ENCODE measurements around the gene TCTN1.
"Not testable (repeated sequence)": the region's sequence is repeated elsewhere in the genome, so short reads cannot be mapped to it uniquely, and the experiment has no call there.

The TCTN1 gene

GRCh38 chr12:110613771-110614684 lies at the start of gene TCTN1:
TSS of gene TCTN1 (plus strand) at chr12:110614129. CDS start at chr12:110614183, 54 bp downstream.
- DNase-seq (ENCODE audit: low read depth in 2 of 2), result peak; percentile 95 to 98

GRCh38 chr12:110564471-110564991 lies 49.4 kb upstream of the TCTN1 start:
- DNase-seq (ENCODE audit: low read depth in 2 of 2), result no peak

DNA sequence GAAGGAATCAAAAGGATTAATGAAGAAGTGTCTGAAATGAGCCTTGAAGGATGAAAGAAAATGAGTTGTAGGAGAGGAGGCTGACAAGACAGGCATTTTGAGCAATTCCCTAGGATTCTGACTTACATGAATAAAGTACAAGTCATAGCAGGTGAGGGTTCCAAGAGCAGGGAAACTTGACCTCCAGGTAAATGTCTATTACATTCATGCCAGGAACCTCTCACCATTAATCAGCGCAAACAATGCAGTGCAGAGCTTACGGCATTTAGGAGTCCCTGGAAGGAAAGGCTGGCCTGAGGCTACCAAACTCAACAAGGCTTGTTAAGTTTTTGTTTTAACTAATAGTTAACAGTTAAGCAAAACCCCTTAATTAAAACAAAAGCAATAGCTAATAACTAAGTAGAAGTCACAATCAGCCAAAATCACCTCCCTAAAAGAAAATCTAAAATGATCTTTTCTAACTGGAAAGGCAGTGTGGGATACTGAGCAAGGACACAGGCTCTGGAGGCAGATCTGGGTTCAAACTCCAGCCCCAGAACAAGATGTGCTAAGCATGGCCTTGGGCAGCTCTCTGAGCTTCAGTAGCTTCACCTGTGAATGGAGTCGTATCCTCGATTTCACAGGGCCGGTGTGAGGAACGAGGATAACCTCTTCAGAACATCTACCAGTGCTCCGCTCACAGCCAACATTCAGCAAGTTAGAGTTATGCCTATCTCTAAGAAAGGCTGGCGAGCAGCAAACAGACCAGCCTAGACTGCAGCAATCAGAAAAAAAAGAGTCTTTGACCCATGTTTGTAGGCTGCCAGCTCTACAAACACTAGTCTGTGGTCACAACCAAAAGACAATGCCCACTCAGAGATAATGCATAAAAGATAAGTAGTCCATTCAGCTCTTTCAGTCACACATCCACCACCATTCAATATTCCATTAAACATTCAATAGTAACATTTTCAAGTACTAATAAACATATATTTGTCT lies 47.7 kb upstream of the TCTN1 start:
- DNase-seq (ENCODE audit: low read depth in 2 of 2), result no peak

- DNase-seq (ENCODE audit: low read depth in 2 of 2), result no peak
These were observed 46.9 kb upstream of the TCTN1 start for GRCh38 chr12:110566993-110567392.

DNA sequence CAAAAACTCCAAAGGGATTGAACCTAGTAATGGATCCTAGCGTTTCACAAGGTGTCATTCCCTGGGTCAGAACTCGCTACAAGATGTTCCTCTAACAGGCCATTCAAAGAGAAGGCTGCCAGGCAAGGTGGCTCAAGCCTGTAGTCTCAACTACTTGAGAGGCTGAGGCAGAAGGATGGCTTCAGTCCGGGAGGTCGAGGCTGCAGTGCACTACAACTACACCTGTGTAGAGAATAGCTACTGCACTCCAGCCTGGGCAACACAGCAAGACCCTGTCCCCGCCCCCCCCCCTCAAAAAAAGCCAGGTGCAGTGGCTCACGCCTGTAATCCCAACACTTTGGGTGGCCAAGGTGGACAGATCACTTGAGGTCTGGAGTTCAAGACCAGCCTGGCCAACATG lies 45.2 kb upstream of the TCTN1 start:
- no peak for DNase-seq (ENCODE audit: low read depth in 2 of 2)

GRCh38 chr12:110569838-110570237 lies 44.1 kb upstream of the TCTN1 start:
- not testable (repeated sequence) for DNase-seq (ENCODE audit: low read depth in 2 of 2)

GRCh38 chr12:110570798-110571197 lies 43.1 kb upstream of the TCTN1 start:
- DNase-seq (ENCODE audit: low read depth in 2 of 2), result not testable (repeated sequence)

DNA sequence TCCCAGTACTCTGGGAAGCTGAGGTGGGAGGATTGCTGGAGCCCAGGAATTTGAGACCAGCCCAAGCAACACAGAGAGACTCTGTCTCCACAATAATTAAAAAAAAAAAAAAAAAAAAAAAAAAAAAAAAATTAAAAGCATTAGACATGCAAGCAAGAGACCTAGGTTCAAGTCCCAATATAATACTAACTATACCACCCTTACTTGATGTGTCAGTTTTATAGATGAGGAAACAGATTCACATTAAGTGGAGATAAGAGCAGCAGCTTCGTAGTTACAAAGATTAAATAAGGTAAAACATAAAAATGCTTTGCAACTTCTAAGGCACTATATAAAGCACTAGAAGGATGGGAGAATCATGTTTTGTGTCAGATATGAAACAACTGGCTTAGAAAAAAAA lies 39.9 kb upstream of the TCTN1 start:
- DNase-seq (ENCODE audit: low read depth in 2 of 2), result no peak

DNA sequence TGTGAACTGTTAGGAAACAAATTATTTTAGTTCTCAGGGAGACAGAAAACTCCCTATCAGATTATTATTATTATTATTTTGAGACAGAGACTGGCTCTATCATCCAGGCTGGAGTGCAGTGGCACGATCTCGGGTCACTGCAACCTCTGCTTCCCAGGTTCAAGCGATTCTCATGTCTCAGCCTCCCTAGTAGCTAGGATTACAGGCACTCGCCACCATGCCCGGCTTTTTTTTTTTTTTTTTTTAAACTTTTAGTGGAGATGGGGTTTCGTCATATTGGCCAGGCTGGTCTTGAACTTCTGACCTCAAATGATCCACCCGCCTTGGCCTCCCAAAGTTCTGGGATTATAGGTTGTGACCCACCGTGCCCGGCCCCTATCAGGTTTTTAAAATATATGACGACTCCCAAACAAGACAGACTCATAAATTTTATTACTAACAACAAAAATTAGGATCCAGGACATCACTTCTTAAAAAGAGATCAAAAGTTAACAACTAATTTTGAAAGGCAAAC lies 39.2 kb upstream of the TCTN1 start:
- not testable (repeated sequence) for DNase-seq (ENCODE audit: low read depth in 2 of 2)

GRCh38 chr12:110575326-110575725 lies 38.6 kb upstream of the TCTN1 start:
- DNase-seq (ENCODE audit: low read depth in 2 of 2), result no peak

- DNase-seq (ENCODE audit: low read depth in 2 of 2), result no peak
These were observed 37.4 kb upstream of the TCTN1 start for GRCh38 chr12:110576504-110576903.

DNA sequence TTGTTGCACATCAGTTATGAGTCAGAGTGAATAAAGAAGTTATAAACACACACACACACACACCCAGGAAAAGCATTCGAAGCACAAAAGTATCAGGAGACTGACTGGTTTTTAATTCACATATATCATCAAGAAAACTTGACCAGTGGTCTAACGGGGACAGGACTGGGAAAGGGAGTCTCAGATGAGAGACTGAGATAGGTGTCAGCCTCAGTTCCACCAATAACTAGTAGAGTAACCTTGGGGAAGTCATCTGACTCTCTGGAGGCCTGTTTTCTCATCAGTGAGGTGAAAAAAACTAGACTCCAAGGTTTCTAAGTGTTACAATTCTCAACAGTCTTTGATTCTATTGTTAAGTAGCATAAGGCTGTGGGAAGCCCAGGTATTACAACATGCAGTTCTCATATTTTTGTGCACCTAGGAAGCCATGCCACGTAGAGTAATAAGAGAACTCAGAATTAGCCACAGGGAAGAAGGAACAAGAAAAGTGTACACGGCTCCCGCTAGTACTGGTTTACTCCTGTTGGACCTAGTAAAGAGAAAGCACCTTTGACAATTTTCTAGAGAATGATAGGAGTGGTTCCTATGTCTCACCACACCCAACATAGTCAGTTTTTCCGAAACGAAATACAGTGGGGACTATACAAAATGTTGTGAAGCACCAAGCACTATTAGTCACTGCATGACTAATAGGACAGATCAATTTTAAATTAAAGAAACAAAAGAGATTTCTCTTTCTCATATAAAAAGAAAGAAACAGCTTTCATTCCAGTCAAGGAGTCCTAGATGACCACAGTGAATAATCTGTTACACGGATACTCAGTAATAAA lies 35.9 kb upstream of the TCTN1 start:
- DNase-seq (ENCODE audit: low read depth in 2 of 2), result no peak

DNA sequence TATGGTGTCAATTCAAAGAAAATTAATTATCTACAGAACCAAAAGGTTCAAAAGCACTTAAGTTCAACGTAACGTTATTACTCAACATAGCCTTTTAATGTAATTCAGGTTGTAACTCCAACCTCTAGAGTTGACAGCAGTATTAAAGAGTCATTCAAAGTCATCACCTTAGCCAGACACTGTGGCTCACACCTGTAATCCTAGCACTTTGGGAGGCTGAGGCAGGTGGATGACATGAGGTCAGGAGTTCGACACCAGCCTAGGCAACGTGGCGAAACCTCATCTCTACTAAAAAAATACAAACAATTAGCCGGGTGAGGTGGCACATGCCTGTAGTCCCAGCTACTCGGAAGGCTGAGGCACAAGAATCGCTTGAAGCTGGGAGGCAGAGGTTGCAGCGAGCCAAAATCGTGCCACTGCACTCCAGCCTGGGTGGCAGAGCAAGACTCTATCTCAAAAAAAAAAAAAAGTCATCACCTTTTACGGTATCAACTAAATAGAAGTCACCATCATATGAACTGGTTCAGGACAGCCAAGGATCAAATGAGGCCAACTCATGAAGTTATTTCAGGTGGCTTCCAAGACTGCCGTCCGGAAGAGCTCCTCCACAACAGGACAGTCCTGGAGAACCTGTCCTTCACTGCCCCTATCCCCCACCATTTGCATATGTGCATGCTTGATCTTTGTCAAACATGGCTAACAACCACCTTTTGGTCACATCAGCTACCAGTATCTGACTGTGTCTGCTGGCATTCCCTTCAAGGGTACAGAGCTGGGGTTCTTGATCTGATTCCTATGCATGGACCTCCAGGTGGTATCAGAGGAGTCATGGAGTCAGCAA lies 35.0 kb upstream of the TCTN1 start:
- DNase-seq (ENCODE audit: low read depth in 2 of 2), result no peak

GRCh38 chr12:110579535-110580253 lies 34.2 kb upstream of the TCTN1 start:
- DNase-seq (ENCODE audit: low read depth in 2 of 2), result no peak

GRCh38 chr12:110581931-110582275 lies 32.0 kb upstream of the TCTN1 start:
- no peak for DNase-seq (ENCODE audit: low read depth in 2 of 2)

DNA sequence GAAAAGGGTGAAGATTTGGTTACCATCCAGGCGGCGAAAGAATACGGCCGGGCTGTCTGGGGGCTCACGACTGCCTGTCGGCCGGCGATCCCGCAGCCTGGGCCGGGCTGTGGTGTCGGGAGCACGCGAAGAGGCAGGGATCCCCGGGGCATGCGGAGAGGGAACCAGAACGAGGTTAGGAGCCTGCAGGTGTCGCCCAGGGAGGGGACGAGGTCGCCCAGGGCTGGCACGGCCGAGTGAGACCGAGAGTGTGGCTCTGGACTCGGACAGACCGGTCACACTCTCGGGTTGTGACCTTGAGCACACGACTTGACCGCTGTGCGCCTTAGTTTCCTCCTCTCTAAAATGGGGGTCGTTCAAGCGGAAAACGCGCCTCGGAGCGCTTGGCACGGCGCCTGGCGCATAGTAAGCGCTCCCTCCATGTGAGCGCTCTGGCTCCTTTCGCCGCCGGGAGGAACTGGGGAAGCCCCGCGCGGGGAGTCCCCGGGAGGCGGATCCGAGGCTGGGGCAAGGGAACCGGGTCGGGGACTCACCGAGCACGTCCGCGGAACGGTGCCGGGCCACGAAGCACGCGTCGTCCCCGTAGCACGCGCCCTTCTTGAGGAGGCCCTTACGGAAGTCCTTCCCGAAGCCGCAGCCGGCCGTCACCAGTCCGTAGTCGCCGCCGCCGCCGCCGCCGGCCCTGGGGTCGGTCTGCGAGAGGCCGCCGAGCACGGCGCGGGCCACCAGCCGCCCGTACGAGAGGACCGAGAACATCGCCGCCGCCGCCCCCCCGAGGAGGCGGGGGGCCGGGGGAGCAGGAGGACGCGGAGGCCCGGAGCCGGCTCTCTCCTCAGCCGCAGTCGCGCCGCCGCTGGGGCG lies 31.4 kb upstream of the TCTN1 start:
- peak; percentile 56 to 74 for DNase-seq (ENCODE audit: low read depth in 2 of 2)

GRCh38 chr12:110583137-110584059 lies 30.5 kb upstream of the TCTN1 start, which contains the start of gene PPTC7:
TSS of gene PPTC7 (minus strand) at chr12:110583318. CDS start at chr12:110583031, 287 bp downstream.
- peak; percentile 96 for DNase-seq (ENCODE audit: low read depth in 2 of 2)
